Epithelial cell of proximal tubule (primary cell): ENCODE measurements around the gene CDH13. TPM values are rescaled to one million over a fixed set of nuclear protein-coding genes. Genes with fewer than 3 reads are reported as not detected.

Experiments
- DNase-seq: peaks from one replicate; pipeline ENCODE4 v3.0.0-alpha.2; 2011; ENCODE audit warnings: low read depth
- H3K4me3 ChIP-seq: 2 replicates; pipeline ENCODE4 v1.5.1; 2011; ENCODE audit warnings: low read depth, mild to moderate bottlenecking, low read length
- total RNA-seq: library from RNA; depleted of rRNA; stranded (reverse); fragments of >200 nt; gene quantifications from 2 replicates; pipeline ENCODE4 v1.2.3, GENCODE V29; 2015
- TF ChIP-seq, protein P1 (sequence below): conservative IDR thresholded peaks from 2 replicates; pipeline ENCODE4 v1.5.1; 2012; ENCODE audit warnings: low read depth, mild to moderate bottlenecking, low read length

CDH13 gene
- total RNA-seq, 1 donor from 2014 or later: 85.4 TPM

DNA sequence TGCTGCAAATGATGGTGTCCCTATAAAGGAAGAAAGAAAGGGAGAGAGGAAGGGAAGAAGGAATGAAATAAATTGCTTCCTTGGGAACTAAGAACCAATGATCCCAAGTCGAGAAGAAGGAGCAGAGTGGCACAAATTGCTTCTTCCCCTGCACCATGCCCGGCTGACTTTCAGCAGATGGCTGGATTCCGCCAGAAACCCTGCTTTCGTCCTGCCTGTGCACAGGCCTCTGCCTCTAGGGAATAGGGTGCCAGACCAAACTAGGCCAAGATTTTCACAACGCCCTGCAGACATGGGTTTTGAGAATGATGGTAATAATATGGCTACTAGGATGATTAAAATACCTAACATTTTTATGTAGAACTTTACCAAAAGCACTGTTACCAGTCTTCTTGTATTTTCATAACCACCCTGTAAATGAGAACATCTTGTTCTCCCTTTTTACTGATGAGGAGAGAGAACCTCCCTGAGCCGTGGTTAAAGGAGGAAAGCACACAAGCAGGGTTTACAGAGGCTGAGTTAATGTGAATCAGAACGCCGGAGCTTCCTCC lies 1058.9 kb downstream of the CDH13 start:
- no peak overlapping the region for H3K4me3 ChIP-seq
- no peak for DNase-seq
- TF ChIP-seq, protein P1, sequence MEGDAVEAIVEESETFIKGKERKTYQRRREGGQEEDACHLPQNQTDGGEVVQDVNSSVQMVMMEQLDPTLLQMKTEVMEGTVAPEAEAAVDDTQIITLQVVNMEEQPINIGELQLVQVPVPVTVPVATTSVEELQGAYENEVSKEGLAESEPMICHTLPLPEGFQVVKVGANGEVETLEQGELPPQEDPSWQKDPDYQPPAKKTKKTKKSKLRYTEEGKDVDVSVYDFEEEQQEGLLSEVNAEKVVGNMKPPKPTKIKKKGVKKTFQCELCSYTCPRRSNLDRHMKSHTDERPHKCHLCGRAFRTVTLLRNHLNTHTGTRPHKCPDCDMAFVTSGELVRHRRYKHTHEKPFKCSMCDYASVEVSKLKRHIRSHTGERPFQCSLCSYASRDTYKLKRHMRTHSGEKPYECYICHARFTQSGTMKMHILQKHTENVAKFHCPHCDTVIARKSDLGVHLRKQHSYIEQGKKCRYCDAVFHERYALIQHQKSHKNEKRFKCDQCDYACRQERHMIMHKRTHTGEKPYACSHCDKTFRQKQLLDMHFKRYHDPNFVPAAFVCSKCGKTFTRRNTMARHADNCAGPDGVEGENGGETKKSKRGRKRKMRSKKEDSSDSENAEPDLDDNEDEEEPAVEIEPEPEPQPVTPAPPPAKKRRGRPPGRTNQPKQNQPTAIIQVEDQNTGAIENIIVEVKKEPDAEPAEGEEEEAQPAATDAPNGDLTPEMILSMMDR: no peak

DNA sequence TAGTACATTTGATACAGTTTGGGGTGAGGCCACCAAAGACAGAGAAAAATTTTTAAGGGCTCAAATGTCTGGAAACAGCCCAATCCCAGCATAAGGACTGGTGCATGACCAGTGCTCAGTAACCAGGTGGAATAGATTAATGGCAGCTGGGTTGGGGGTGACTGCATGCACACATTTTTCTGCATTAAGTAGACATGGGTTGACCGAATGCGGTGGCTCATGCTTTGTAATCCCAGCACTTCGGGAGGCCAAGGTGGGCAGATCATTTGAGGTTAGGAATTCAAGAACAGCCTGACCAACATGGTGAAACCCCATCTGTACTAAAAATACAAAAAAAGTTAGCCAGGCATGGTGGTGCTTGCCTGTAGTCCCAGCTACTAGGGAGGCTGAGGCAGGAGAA lies 1060.0 kb downstream of the CDH13 start:
- TF ChIP-seq, protein P1: no peak
- no peak for DNase-seq

DNA sequence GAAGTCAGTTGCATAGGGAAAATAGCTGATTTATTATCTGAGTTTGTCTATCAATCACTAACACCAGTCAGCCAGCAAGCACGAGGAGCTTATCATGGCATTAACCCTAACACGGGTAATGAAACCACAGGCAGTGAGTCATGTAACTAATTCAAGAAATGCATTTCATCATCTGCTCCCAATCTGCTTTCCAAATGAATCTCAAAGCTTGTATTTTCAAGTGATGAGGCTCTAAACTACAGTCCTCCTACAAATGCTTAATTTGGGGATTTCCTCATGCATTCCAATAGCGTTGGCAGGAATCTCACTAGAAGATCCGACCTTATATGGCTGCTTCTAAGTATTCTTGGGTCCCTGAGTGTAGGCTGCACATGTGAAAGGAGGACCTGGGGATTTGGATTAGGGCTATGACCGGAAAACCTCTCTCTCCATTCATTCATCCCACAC lies 1062.6 kb downstream of the CDH13 start:
- H3K4me3 ChIP-seq: no peak overlapping the region
- TF ChIP-seq, protein P1: no peak
- peak; percentile 100 for DNase-seq

More for the DNA sequence above, 1060.0 kb downstream of the CDH13 start:
- H3K4me3 ChIP-seq: no peak overlapping the region

DNA sequence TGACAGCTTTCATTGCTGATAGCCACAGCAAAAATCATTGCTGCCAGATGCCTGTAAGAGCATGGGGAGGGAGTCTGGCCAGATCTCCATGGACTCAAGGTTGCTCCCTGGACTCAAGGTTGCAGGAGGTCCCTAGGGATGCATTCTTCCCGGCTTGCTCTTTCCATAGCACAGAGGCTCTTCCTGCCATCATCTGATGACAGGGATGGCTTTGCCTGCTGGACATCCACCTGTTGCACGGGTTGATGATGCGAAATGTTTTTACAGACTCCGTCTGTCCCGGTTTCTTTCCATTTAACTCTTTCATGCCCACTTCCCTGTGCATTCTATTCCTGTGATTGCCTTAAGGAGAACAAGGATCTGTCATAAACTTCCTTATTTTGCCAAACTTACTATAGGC lies 1065.5 kb downstream of the CDH13 start:
- no peak for DNase-seq
- no peak overlapping the region for H3K4me3 ChIP-seq
- TF ChIP-seq, protein P1: no peak

DNA sequence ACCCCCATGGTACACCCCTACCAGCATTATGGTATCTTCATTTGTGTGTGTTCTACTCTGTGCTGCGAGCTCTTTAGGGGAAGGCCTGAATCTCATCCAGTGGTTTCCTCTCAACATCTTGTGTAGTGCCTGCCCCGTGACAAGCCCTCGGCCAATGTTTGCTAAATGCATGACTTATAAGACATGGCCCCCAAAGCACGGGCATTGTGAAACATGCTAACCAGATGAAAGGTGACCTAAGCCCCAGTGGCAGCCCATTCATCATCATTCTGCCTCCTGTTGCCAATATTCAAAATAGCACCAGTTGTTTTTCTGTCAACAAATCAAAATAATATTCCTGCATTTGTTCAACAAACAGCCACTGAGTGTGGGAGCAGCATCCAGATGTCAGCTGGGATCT lies 1072.2 kb downstream of the CDH13 start:
- no peak overlapping the region for H3K4me3 ChIP-seq
- DNase-seq: no peak
- TF ChIP-seq, protein P1: no peak

DNA sequence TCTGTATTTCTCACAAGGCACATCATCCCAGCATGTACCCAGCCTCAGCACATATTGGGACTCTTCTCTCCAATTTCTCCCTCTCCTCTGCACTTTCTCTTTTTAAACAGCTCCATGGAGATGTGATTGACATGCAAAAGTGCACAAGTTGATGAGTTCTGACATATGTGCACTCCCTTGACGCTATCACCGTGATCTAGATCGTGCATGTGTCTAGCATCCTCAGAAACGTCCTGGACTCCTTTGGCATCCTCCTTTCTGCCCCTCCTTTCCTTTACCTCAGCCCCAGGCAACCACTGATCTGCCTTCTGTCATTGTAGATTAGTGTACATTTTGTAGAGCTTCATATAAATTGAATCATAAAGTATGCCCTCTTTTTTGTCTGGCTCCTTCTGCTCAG lies 1073.0 kb downstream of the CDH13 start:
- TF ChIP-seq, protein P1: no peak
- no peak overlapping the region for H3K4me3 ChIP-seq
- no peak for DNase-seq

DNA sequence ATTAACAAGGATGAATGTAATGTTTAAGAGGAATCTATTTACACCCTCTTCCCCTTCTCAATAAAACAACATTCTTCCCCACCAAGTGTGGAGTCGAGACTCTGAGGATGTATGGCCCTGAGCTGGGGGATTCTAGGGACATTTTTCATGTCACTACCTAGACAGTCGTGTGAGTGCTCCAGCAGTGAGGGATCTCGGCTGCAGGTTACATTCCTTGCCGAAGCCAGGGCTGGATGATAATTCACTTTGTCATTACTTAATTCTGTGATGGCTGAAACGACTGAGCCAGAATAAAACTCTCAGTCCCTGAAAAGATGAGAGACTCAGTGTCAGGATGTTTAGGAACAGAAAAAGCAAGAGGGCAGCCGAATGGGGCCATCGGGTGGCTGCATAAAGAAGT lies 1074.1 kb downstream of the CDH13 start:
- TF ChIP-seq, protein P1: no peak
- DNase-seq: no peak

More for the DNA sequence above, 1074.1 kb downstream of the CDH13 start:
- no peak overlapping the region for H3K4me3 ChIP-seq
